DND-41 (cell line): Measurements from ENCODE around the gene LITAFD.
A peak's percentile ranks its signal among the peaks of the same experiment; 100 is the strongest.

Source experiments
- ATAC-seq: fragments of 200-7000 bp; cut with Tn5 transposase; 3 replicates; pipeline ENCODE4 v1.9.1; 2021; ENCODE audit warnings: low read depth; ENCODE audit not compliant: insufficient read depth
- DNase-seq: peaks from one replicate; pipeline ENCODE4 v3.0.0-alpha.2; 2020
- H2AFZ ChIP-seq: 2 replicates; pipeline ENCODE4 v1.6.0; 2012; ENCODE audit warnings: low read depth, low read length
- H3K27ac ChIP-seq: 2 replicates; pipeline ENCODE4 v1.5.1; 2012; ENCODE audit warnings: low read length, inconsistent platforms
- H3K27me3 ChIP-seq: fragments of 200-600 bp; sonication (generic); 2 replicates; pipeline ENCODE4 v1.6.0; 2012; ENCODE audit warnings: low read length, mild to moderate bottlenecking, inconsistent platforms; ENCODE audit not compliant: insufficient read depth, poor library complexity
- H3K36me3 ChIP-seq: 2 replicates; pipeline ENCODE4 v1.5.1; 2012; ENCODE audit warnings: low read length, inconsistent platforms; ENCODE audit not compliant: insufficient read depth
- H3K4me1 ChIP-seq: 2 replicates; pipeline ENCODE4 v1.5.1; 2012; ENCODE audit warnings: mild to moderate bottlenecking, low read length; ENCODE audit not compliant: insufficient read depth
- H3K4me2 ChIP-seq: 2 replicates; pipeline ENCODE4 v1.6.0; 2012; ENCODE audit warnings: mild to moderate bottlenecking, moderate library complexity, low read length, inconsistent platforms; ENCODE audit not compliant: insufficient read depth
- H3K4me3 ChIP-seq, 2 experiments: fragments of 200-600 bp in 1 of 2; shearing (Covaris generic) in 1 of 2; 2 replicates each; pipeline ENCODE4 v1.5.1; 2012 to 2016; ENCODE audit warnings: inconsistent platforms in 2 of 2, low read length in 2 of 2, mild to moderate bottlenecking in 2 of 2, low read depth in 1 of 2, moderate library complexity in 1 of 2
- H3K79me2 ChIP-seq: 2 replicates; pipeline ENCODE4 v1.6.0; 2012; ENCODE audit warnings: low read length, inconsistent platforms; ENCODE audit not compliant: insufficient read depth
- H3K9ac ChIP-seq: 2 replicates; pipeline ENCODE4 v1.6.0; 2012; ENCODE audit warnings: low read depth, mild to moderate bottlenecking, inconsistent platforms, low read length, moderate library complexity
- H3K9me3 ChIP-seq: 2 replicates; pipeline ENCODE4 v1.5.1; 2012; ENCODE audit warnings: low read length, moderate library complexity, mild to moderate bottlenecking, inconsistent platforms; ENCODE audit not compliant: insufficient read depth, severe bottlenecking
- H4K20me1 ChIP-seq: 2 replicates; pipeline ENCODE4 v1.6.0; 2012; ENCODE audit warnings: low read length; ENCODE audit not compliant: insufficient read depth
- EZH2 ChIP-seq: IDR thresholded peaks from 3 replicates; pipeline ENCODE4 v1.6.1; 2012; ENCODE audit warnings: borderline replicate concordance, low read depth, mild to moderate bottlenecking, moderate library complexity, low read length, inconsistent platforms; ENCODE audit not compliant: severe bottlenecking
- TF ChIP-seq, protein P1 (sequence below): IDR thresholded peaks from 2 replicates; pipeline ENCODE4 v1.5.1; 2012; ENCODE audit warnings: borderline replicate concordance, low read length, moderate library complexity, mild to moderate bottlenecking; ENCODE audit not compliant: poor library complexity, severe bottlenecking; ENCODE audit errors: extremely low read depth

The LITAFD gene

DNA sequence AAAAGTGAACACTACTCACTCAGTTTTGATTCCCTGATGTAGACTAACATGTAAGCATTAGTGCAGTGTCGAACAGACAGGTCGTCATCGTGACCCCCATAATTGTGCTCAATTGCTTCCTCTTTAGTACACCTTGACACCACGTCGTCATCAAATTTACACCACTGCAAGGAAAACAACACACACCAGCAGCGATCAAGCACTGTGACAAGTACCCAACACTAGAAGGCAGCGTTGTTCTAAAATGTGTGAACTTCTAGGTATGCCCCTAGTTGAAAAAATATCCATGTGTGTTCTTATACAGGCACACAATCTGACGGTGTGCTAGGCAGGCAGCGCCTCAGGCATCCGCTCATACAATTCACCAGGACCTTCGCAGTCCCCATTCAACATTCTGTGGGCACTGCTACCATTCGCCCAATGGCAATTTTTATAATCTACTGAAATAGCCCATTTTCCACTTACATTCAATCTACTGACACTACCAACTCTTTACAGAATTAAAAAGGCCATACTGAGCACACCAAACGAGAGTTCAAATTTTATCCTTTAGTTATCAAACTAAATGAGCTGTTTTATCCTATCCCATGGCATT, 23.1 kb downstream of the LITAFD start:
- Histone ChIP-seq H4K20me1 (peaks cover 43% of the 10 kb centered on the region), H3K9me3 (no peaks in the 10 kb centered on the region), H2AFZ (no peak overlapping the region), H3K27ac (no peak overlapping the region), H3K79me2 (peaks cover 55% of the 10 kb centered on the region), H3K4me2 (no peak overlapping the region), H3K4me3 (no peak overlapping the region), H3K9ac (no peak overlapping the region), H3K27me3 (no peaks in the 10 kb centered on the region), H3K36me3 (peaks cover 98% of the 10 kb centered on the region), H3K4me1 (no peaks in the 10 kb centered on the region)
- DNase-seq (no peak), ATAC-seq (peak; percentile 77)
- TF ChIP-seq, protein P1, sequence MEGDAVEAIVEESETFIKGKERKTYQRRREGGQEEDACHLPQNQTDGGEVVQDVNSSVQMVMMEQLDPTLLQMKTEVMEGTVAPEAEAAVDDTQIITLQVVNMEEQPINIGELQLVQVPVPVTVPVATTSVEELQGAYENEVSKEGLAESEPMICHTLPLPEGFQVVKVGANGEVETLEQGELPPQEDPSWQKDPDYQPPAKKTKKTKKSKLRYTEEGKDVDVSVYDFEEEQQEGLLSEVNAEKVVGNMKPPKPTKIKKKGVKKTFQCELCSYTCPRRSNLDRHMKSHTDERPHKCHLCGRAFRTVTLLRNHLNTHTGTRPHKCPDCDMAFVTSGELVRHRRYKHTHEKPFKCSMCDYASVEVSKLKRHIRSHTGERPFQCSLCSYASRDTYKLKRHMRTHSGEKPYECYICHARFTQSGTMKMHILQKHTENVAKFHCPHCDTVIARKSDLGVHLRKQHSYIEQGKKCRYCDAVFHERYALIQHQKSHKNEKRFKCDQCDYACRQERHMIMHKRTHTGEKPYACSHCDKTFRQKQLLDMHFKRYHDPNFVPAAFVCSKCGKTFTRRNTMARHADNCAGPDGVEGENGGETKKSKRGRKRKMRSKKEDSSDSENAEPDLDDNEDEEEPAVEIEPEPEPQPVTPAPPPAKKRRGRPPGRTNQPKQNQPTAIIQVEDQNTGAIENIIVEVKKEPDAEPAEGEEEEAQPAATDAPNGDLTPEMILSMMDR, result peak; percentile 71
- no peak for TF ChIP-seq EZH2

- no peak for TF ChIP-seq EZH2
- TF ChIP-seq, protein P1, result peak; percentile 55
- Histone ChIP-seq H3K9ac (no peak overlapping the region), H3K4me2 (no peak overlapping the region), H3K27me3 (no peaks in the 10 kb centered on the region), H3K4me3 (no peak overlapping the region), H3K79me2 (peaks cover 63% of the 10 kb centered on the region), H3K9me3 (no peaks in the 10 kb centered on the region), H3K36me3 (peaks cover 98% of the 10 kb centered on the region), H3K27ac (no peak overlapping the region), H4K20me1 (peaks cover 49% of the 10 kb centered on the region), H3K4me1 (no peaks in the 10 kb centered on the region), H2AFZ (no peak overlapping the region)
- ATAC-seq (peak; percentile 61; the same call in 2 of the 3 replicates), DNase-seq (no peak)
Measured at GRCh38 chr16:8905795-8906591, 23.8 kb downstream of the LITAFD start.

DNA sequence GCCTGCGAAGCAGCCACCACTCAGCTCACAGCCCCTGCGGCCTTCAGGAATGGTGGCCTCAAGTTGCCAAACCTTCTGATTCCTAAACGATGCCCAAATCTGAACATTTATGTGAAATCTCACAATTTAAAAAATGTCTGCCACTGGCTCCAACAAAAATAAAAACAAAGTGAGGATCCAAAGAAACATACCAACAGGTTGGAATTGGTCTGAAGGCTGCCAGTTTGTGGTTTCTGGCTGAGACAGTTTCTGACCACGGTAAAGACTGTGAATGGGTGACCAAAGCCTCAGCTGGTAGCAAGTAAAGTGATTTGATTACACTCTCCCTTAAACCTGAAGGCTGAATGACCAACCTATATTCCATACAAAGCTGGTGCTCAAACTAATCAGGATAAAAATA, 24.9 kb downstream of the LITAFD start:
- Histone ChIP-seq H3K27ac (no peak overlapping the region), H2AFZ (no peak overlapping the region), H3K79me2 (peaks cover 66% of the 10 kb centered on the region), H4K20me1 (peaks cover 51% of the 10 kb centered on the region), H3K4me2 (no peak overlapping the region), H3K36me3 (peaks cover 98% of the 10 kb centered on the region), H3K9ac (no peak overlapping the region), H3K4me3 (no peak overlapping the region), H3K9me3 (no peaks in the 10 kb centered on the region), H3K4me1 (peaks cover 8% of the 10 kb centered on the region), H3K27me3 (no peaks in the 10 kb centered on the region)
- DNase-seq, result no peak
- ATAC-seq, result no peak
- TF ChIP-seq, protein P1, result no peak
- no peak for TF ChIP-seq EZH2
